ENCODE measurements around the gene MAPKAP1.
A peak's percentile ranks its signal among the peaks of the same experiment; 100 is the strongest.

The MAPKAP1 gene

GRCh38 chr9:125706651-125707471 is at the start of gene MAPKAP1:
TSS of gene MAPKAP1 (minus strand) at chr9:125707208. CDS start at chr9:125672574, 34,634 bp downstream.
- peak; percentile 94 for DNase-seq (ENCODE audit: low read depth)

DNA sequence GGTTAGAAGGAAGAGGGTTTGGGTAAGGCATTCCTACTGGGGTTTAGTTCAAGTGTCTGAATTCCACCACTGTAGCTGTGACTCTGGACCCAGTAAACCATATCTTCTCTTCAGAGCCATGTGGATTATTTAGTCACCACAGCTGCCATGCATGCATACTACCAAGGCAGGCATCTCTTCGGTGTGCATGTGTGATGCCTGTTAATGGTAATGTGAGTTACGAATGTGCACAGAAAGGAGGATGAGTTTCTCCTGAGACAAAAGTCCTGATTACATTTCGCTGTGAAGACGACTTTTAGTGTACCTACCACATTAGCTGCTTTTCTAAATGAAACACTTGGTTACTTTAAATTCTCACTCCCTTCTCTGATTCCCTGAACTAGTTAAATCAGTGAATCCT is 49.5 kb upstream of the MAPKAP1 start:
- no peak for DNase-seq (ENCODE audit: low read depth)

- DNase-seq (ENCODE audit: low read depth) = no peak
Observed at GRCh38 chr9:125755340-125755739, 48.3 kb upstream of the MAPKAP1 start.

- no peak for DNase-seq (ENCODE audit: low read depth)
Observed at GRCh38 chr9:125754096-125754495, 47.1 kb upstream of the MAPKAP1 start.

DNA sequence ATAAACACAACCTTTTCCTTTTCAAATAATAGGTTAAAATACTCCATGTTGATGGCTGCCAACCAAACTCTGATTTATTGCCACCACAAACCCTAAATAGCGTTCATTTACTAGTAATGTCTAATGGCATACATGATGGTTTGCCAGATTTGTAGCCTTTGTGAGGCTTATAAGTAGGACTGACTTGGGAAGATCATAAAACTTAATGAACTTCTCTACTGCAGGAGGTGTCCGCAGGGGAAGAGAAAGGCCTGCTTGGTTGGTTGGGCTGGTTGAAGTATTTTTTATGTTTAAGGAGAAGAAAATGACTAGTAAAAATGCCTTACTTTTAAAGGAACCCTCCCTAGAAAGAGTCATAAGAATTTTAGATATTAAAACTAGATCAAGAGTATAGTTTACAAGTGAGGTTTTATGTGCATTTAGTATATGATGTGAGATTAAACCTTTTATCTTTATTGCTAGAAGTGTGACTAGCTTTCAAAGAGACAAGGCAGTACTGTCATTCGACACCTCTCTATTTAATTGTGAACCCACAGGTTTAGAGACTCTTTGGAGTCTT is 45.1 kb upstream of the MAPKAP1 start:
- DNase-seq (ENCODE audit: low read depth) = no peak

GRCh38 chr9:125750627-125751011 is 43.6 kb upstream of the MAPKAP1 start:
- DNase-seq (ENCODE audit: low read depth) = no peak

DNA sequence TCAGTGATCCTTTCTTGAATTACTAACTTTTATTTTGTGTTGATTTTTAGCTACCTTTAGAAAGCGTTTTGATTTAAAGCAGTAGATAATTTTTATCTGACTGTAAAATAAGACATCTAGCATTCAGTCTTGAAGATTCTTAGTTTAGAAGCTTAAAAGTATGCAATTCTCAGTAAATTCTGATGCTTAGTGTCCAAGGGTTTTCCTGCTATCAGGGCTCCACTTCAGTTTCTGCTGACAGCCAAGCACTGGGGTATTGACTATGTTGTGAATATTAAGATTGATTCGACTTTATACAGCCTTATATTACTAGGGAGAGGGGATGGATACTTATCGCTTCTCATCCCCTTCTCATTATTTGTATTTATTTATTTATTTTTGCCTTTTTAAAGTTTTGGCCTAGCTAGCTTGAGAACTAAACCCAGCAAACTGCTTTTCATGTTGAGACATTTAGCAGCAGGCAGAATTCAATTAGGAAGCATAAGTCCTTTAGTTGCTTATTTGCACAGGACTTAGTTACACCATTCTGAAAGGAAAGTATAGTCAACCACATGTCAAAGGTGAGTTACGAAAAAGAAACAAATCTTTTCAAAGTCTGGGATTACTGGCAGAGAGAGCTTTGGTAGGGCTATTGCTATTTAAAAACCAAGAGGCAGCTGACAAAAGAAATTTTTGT is 43.1 kb upstream of the MAPKAP1 start:
- no peak for DNase-seq (ENCODE audit: low read depth)

- no peak for DNase-seq (ENCODE audit: low read depth)
Observed at GRCh38 chr9:125749287-125749935, 42.4 kb upstream of the MAPKAP1 start.

- no peak for DNase-seq (ENCODE audit: low read depth)
Observed at GRCh38 chr9:125748446-125749099, 41.6 kb upstream of the MAPKAP1 start.

DNA sequence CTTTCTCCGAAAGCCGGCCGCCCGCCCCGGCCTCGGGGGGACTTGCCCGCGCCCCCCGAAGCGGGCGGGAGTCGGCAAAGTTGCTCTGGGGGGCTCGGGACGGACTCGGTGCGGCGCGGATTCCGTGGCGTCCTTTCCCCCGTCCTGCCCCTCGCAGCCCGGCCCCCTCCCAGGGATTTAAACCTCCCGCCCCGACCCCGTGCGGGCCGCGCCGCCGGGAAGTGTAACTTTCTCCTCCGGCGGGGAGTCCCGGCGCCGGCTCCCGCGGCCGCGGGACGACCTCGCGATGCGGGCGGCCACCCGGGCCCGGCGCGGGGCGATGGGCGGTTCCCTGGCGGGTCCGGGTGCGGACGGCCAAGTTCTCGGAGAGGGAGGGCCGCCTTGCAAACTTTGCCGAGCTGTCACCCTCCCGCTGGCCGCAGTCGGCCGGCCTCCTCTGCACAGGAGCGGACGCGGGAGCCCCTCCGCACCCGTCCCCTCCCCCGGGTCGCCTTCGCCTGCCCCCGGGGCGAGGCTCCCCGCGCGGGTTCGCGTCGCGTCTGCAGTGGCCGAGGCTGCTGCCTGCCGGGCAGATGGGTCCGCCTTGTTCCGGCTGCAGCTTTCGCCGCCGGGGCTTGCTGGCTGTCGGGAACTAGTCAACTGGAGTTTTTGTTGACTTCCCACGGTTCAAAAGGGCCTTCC is 40.9 kb upstream of the MAPKAP1 start:
- peak; percentile 4 for DNase-seq (ENCODE audit: low read depth)

GRCh38 chr9:125747053-125747764 is 40.2 kb upstream of the MAPKAP1 start, which contains the start of gene PBX3:
TSS of gene PBX3 (plus strand) at chr9:125747373.
- DNase-seq (ENCODE audit: low read depth) = peak; percentile 28

- DNase-seq (ENCODE audit: low read depth) = no peak
Observed at GRCh38 chr9:125746774-125747052, 39.7 kb upstream of the MAPKAP1 start.

- peak; percentile 89 for DNase-seq (ENCODE audit: low read depth)
Observed at GRCh38 chr9:125746017-125746773, 39.2 kb upstream of the MAPKAP1 start.

DNA sequence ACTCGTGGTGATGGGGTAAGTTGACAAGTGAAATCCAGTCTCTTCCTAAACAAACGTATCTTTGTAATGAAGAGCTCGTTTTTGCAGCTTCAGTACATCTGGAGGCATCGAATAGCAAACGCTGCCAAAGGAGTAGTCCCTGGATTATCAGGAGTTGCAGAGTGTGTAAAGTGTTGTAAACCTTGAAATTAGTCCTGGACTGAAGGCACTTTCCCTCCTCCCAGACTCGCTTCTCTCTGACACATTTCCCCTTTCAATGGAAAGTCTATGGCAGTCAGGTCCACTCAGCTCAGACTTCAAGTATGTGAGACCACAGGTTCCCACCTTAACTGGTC is 38.6 kb upstream of the MAPKAP1 start:
- DNase-seq (ENCODE audit: low read depth) = no peak

DNA sequence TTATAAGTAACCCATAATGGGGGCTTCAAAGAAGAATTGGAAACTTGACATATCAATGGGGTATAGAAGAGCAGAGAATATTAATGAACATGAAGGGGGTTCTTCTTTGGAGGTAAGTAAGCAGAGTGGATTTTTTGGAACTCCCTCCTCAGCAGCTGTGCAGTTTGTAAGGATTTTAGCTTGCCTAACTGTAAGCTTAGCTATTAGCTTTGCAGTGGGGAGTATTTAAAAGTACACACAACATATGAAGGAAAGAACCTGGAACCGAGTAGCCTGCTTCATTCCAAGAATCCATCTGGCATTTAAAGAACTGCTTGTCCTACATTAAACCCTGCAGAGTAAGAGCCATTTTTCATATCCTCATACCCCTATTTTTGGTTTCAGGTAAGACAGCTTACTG is 38.0 kb upstream of the MAPKAP1 start:
- DNase-seq (ENCODE audit: low read depth) = no peak

DNA sequence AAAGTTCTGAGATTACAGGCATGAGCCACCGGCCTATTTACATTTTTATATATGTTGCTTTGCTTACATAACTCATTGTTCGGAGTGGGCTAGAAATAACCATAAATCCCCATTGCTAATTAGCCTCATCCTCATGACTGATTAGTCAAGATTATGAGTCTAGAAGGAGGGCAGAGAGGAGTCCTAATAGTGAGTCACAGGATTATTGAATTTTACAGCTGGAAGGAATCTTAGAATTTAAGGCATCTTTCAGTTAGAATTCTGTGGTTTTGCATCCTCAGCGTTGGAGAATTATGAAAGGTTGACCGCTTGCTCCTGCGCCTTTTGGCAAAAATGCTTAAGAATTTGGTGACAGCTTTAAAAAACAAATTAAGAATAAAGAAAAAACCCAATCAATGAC is 37.6 kb upstream of the MAPKAP1 start:
- DNase-seq (ENCODE audit: low read depth) = no peak

GRCh38 chr9:125743682-125744428 is 36.8 kb upstream of the MAPKAP1 start:
- DNase-seq (ENCODE audit: low read depth) = no peak

DNA sequence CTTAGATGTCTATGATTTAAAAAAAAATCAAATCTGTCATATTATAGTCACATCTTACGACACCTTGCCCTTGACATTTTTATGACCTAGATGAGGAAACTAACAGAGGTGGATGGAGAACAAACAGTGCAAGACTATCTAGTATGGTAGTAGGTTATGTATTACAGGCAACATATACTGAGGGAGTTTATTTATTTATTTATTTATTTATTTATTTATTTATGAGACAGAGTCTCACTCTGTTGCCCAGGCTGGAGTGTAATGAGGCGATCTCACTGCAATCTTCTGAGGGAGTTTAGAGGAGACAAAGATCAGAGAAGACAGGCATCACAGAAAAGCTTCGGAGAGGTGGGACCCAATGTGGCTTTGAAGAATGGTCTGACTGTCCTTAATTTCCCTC is 35.6 kb upstream of the MAPKAP1 start:
- no peak for DNase-seq (ENCODE audit: low read depth)

GRCh38 chr9:125739436-125739835 is 32.4 kb upstream of the MAPKAP1 start:
- no peak for DNase-seq (ENCODE audit: low read depth)

DNA sequence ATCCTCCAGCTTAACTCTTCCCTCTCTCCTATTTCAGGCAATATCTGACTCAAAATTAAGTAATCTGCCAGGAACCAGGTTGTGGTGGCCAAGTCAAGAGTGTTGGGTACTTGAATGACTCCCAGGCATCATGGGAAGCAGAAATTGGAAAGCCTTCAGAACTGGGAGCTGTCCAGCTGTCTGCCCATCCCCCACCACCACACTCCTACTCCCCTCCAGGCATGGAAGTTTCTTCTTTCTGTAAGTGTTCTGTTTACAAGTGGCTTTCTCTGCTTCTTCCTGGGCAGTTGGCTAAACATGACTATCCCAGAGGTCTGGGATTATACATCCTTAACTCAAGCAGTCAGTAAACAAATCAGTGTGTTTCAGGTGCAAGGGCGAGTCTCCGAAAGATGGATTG is 25.6 kb upstream of the MAPKAP1 start:
- DNase-seq (ENCODE audit: low read depth) = no peak

Data from stimulated activated CD8-positive, alpha-beta memory T cell treated with anti-CD3 and anti-CD28 coated beads, Interleukin-4, amount 100 ng/mL, for 24 hours (primary cell).